ENCODE data around the gene TBC1D7. TPM values are rescaled to one million over a fixed set of nuclear protein-coding genes. Genes with fewer than 3 reads are reported as not detected.
"Not testable (repeated sequence)": the region's sequence is repeated elsewhere in the genome, so short reads cannot be mapped to it uniquely, and the experiment has no call there.

The TBC1D7 gene
- total RNA-seq, 1 experiment from 2014 or later, result 23.0 TPM

GRCh38 chr6:13326031-13326586 is 2.2 kb downstream of the TBC1D7 start:
- not testable (repeated sequence) for DNase-seq (ENCODE audit: extremely low read depth, low read depth)

GRCh38 chr6:13319891-13320564 is 8.3 kb downstream of the TBC1D7 start:
- no peak for DNase-seq (ENCODE audit: extremely low read depth, low read depth)

GRCh38 chr6:13318821-13319220 is 9.5 kb downstream of the TBC1D7 start:
- no peak for DNase-seq (ENCODE audit: extremely low read depth, low read depth)

- no peak for DNase-seq (ENCODE audit: extremely low read depth, low read depth)
Observed at GRCh38 chr6:13315896-13316295, 12.4 kb downstream of the TBC1D7 start.

- no peak for DNase-seq (ENCODE audit: extremely low read depth, low read depth)
Observed at GRCh38 chr6:13314806-13315205, 13.5 kb downstream of the TBC1D7 start.

GRCh38 chr6:13311155-13311554 is 17.2 kb downstream of the TBC1D7 start:
- no peak for DNase-seq (ENCODE audit: extremely low read depth, low read depth)

GRCh38 chr6:13308332-13308731 is 20.0 kb downstream of the TBC1D7 start:
- DNase-seq (ENCODE audit: extremely low read depth, low read depth), result no peak

GRCh38 chr6:13307508-13307995 is 20.8 kb downstream of the TBC1D7 start:
- no peak for DNase-seq (ENCODE audit: extremely low read depth, low read depth)

- no peak for DNase-seq (ENCODE audit: extremely low read depth, low read depth)
Observed at GRCh38 chr6:13305791-13306190, 22.5 kb downstream of the TBC1D7 start.

GRCh38 chr6:13305288-13305687 is 23.0 kb downstream of the TBC1D7 start:
- DNase-seq (ENCODE audit: extremely low read depth, low read depth), result no peak

- no peak for DNase-seq (ENCODE audit: extremely low read depth, low read depth)
Observed at GRCh38 chr6:13304580-13305260, 23.6 kb downstream of the TBC1D7 start.

GRCh38 chr6:13304101-13304500 is 24.2 kb downstream of the TBC1D7 start:
- no peak for DNase-seq (ENCODE audit: extremely low read depth, low read depth)

- no peak for DNase-seq (ENCODE audit: extremely low read depth, low read depth)
Observed at GRCh38 chr6:13303668-13304017, 24.7 kb downstream of the TBC1D7 start.

GRCh38 chr6:13302751-13303667 is 25.3 kb downstream of the TBC1D7 start:
- DNase-seq (ENCODE audit: extremely low read depth, low read depth), result peak; percentile 5

- no peak for DNase-seq (ENCODE audit: extremely low read depth, low read depth)
Observed at GRCh38 chr6:13302291-13302690, 26.0 kb downstream of the TBC1D7 start.

- DNase-seq (ENCODE audit: extremely low read depth, low read depth), result no peak
Observed at GRCh38 chr6:13300643-13301590, 27.4 kb downstream of the TBC1D7 start.

GRCh38 chr6:13299918-13300317 is 28.4 kb downstream of the TBC1D7 start:
- no peak for DNase-seq (ENCODE audit: extremely low read depth, low read depth)

GRCh38 chr6:13299403-13299821 is 28.9 kb downstream of the TBC1D7 start:
- no peak for DNase-seq (ENCODE audit: extremely low read depth, low read depth)

- no peak for DNase-seq (ENCODE audit: extremely low read depth, low read depth)
Observed at GRCh38 chr6:13298446-13298845, 29.9 kb downstream of the TBC1D7 start.

- DNase-seq (ENCODE audit: extremely low read depth, low read depth), result no peak
Observed at GRCh38 chr6:13297391-13297790, 30.9 kb downstream of the TBC1D7 start.
